Smooth muscle cell of the umbilical artery (primary cell): ENCODE data around the gene TMEM185A. TPM values are rescaled to one million over a fixed set of nuclear protein-coding genes. Genes with fewer than 3 reads are reported as not detected.

ENCODE experiments used
- total RNA-seq: library from RNA; depleted of rRNA; stranded (reverse); fragments of >200 nt; gene quantifications from 2 replicates; pipeline ENCODE4 v1.2.3, GENCODE V29; 2014

TMEM185A gene
- total RNA-seq = 22.0 and 22.6 TPM in 2 replicates

GRCh38 chrX:149631234-149632165 is at the start of gene TMEM185A:
TMEM185A (minus strand) TSS chrX:149631792; CDS start chrX:149631580, 212 bp downstream.

GRCh38 chrX:149595214-149595613 is 36.4 kb downstream of the TMEM185A start, which contains the start of gene HSFX2:
HSFX2 (minus strand) TSS chrX:149595314; CDS start chrX:149594700, 614 bp downstream.

GRCh38 chrX:149587359-149587758 is 44.2 kb downstream of the TMEM185A start, which contains the start of gene MAGEA9B:
MAGEA9B (minus strand) TSS chrX:149587459; CDS start chrX:149583179, 4,280 bp downstream.

GRCh38 chrX:149549701-149550100 is 81.9 kb downstream of the TMEM185A start, which contains the start of gene HSFX3:
HSFX3 (minus strand) TSS chrX:149549924; CDS start chrX:149549852, 72 bp downstream.

Other genes starting within 250 kb of the TMEM185A start
- gene IDS, start 126.5 kb downstream of the TMEM185A start, total RNA-seq = 73.9 and 97.9 TPM in 2 replicates
- gene EOLA1, start 90.8 kb downstream of the TMEM185A start, total RNA-seq = 13.1 and 15.1 TPM in 2 replicates
- not detected in 2 replicates for gene HSFX3, start 81.9 kb downstream of the TMEM185A start, total RNA-seq
- gene MAGEA9B, start 44.3 kb downstream of the TMEM185A start, total RNA-seq = not detected in 2 replicates
- not detected in 2 replicates for gene HSFX2, start 36.5 kb downstream of the TMEM185A start, total RNA-seq
- not detected in 2 replicates for gene MAGEA11, start 80.3 kb upstream of the TMEM185A start, total RNA-seq
- 0.89 and 1.6 TPM in 2 replicates for gene HSFX1, start 142.3 kb upstream of the TMEM185A start, total RNA-seq
- gene MAGEA9, start 150.1 kb upstream of the TMEM185A start, total RNA-seq = not detected in 2 replicates
- gene MAGEA8, start 249.4 kb upstream of the TMEM185A start, total RNA-seq = not detected in 2 replicates